ENCODE results near the gene DMKN.

DNA sequence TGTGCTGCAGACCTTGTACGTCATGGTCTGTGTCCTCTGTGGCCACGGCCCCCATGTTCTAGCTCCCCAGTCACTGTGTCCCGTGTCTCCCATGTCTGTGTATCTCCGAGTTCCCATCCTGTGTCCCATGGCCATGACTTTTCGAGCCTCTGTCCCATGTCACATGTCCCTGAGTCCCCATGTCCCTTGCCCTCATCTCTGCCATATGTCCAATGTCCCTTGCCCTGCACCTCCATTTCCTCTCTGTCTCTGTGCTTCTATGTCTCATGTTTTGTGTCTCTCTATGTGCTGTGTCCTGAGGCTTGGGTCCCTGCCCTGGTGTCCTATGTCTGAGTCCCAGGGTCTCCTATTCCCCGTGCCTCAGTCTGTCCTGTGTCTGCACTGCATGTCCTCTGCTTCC, 48.0 kb upstream of the DMKN start:
- TF ChIP-seq, protein P1, sequence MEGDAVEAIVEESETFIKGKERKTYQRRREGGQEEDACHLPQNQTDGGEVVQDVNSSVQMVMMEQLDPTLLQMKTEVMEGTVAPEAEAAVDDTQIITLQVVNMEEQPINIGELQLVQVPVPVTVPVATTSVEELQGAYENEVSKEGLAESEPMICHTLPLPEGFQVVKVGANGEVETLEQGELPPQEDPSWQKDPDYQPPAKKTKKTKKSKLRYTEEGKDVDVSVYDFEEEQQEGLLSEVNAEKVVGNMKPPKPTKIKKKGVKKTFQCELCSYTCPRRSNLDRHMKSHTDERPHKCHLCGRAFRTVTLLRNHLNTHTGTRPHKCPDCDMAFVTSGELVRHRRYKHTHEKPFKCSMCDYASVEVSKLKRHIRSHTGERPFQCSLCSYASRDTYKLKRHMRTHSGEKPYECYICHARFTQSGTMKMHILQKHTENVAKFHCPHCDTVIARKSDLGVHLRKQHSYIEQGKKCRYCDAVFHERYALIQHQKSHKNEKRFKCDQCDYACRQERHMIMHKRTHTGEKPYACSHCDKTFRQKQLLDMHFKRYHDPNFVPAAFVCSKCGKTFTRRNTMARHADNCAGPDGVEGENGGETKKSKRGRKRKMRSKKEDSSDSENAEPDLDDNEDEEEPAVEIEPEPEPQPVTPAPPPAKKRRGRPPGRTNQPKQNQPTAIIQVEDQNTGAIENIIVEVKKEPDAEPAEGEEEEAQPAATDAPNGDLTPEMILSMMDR (IDR thresholded peaks at IDR 0.05) = no peak
- TF ChIP-seq POLR2AphosphoS5 (IDR thresholded peaks at IDR 0.05) = no peak
- no peak for TF ChIP-seq POLR2A (IDR thresholded peaks at IDR 0.05)
